Measurements from ENCODE around the gene FAM81B. TPM values are rescaled to one million over a fixed set of nuclear protein-coding genes. Genes with fewer than 3 reads are reported as not detected.

Gene FAM81B
- polyA plus RNA-seq, 2 of the 4 experiments (the other 2 are of a cell fraction) = 0.05 TPM; not detected in 1

GRCh38 chr5:95447961-95448360 is 56.8 kb downstream of the FAM81B start:
- WGBS (ENCODE audit: missing lambda C conversion rate) = 52% methylated on average over 1 of the region's 1 CpG
- DNase-seq (ENCODE audit: low read depth in 1 of 2, low spot score in 1 of 2) (no peak), FAIRE-seq (no peak), ATAC-seq (no peak)
- Histone ChIP-seq H3K4me3 (no peak overlapping the region), H3K9me3 (no peaks in the 10 kb centered on the region), H3K4me2 (no peak overlapping the region), H3K4me1 (peaks cover 3% of the 10 kb centered on the region; the same call in 1 of the 3 replicates), H3K27ac (no peak overlapping the region)
- ChIA-PET POLR2A (no interaction called here), CTCF (no interaction called here)
- TF ChIP-seq ZSCAN20 (CRISPR knock-in tag; IDR thresholded peaks at IDR 0.05) (no peak), HDAC2 (IDR thresholded peaks at IDR 0.05) (no peak), PHF8 (IDR thresholded peaks at IDR 0.05; ENCODE audit: borderline replicate concordance, low read depth) (no peak), RFX5 (IDR thresholded peaks at IDR 0.05) (no peak), ZFP36 (IDR thresholded peaks at IDR 0.05; ENCODE audit: borderline replicate concordance, partially characterized antibody) (no peak), HEYL (CRISPR knock-in tag; IDR thresholded peaks at IDR 0.05) (no peak), BHLHE40 (IDR thresholded peaks at IDR 0.05; ENCODE audit: low read depth, low read length) (no peak)

- ChIA-PET POLR2A (no interaction called here), CTCF (no interaction called here)
- DNase-seq (ENCODE audit: low read depth in 1 of 2, low spot score in 1 of 2) = no peak
- no peak for ATAC-seq
- TF ChIP-seq KDM5A (IDR thresholded peaks at IDR 0.05) (no peak), HOXB13 (CRISPR knock-in tag; IDR thresholded peaks at IDR 0.05; ENCODE audit: low read depth) (no peak), BHLHE40 (IDR thresholded peaks at IDR 0.05; ENCODE audit: low read depth, low read length) (no peak), CEBPB (IDR thresholded peaks at IDR 0.05) (no peak), MAFK (IDR thresholded peaks at IDR 0.05; ENCODE audit: partially characterized antibody) (no peak), TFCP2L1 (CRISPR knock-in tag; IDR thresholded peaks at IDR 0.05) (no peak), BCL3 (IDR thresholded peaks at IDR 0.05) (no peak)
- Histone ChIP-seq H3K4me3 (no peak overlapping the region), H3K4me2 (no peak overlapping the region), H3K4me1 (peaks cover 3% of the 10 kb centered on the region; the same call in 1 of the 3 replicates), H3K9me3 (no peaks in the 10 kb centered on the region), H3K27ac (no peak overlapping the region)
- no peak for FAIRE-seq
Observed at GRCh38 chr5:95448789-95449188, 57.6 kb downstream of the FAM81B start.

GRCh38 chr5:95449460-95449859 is 58.3 kb downstream of the FAM81B start:
- Histone ChIP-seq H3K9me3 (no peaks in the 10 kb centered on the region), H3K27ac (no peak overlapping the region), H3K4me2 (no peak overlapping the region), H3K4me1 (peaks cover 3% of the 10 kb centered on the region; the same call in 1 of the 3 replicates), H3K4me3 (no peak overlapping the region)
- WGBS (ENCODE audit: missing lambda C conversion rate) = 32% methylated on average over 2 of the region's 2 CpGs
- ATAC-seq = no peak
- no peak for TF ChIP-seq CBX2 (IDR thresholded peaks at IDR 0.05; ENCODE audit: borderline replicate concordance, low read depth)
- no peak for TF ChIP-seq HMGXB4 (CRISPR knock-in tag; IDR thresholded peaks at IDR 0.05; ENCODE audit: borderline replicate concordance)
- no peak for TF ChIP-seq JUN (IDR thresholded peaks at IDR 0.05)
- TF ChIP-seq MYC (IDR thresholded peaks at IDR 0.05; ENCODE audit: borderline replicate concordance, low read length) = no peak
- ChIA-PET CTCF (no interaction called here), POLR2A (no interaction called here)
- DNase-seq (ENCODE audit: low read depth in 1 of 2, low spot score in 1 of 2) = no peak
- no peak for FAIRE-seq

GRCh38 chr5:95454536-95454935 is 63.4 kb downstream of the FAM81B start:
- H3K4me1 ChIP-seq = no peaks in the 10 kb centered on the region
- no peaks in the 10 kb centered on the region for H3K9me3 ChIP-seq
- no peak overlapping the region for H3K27ac ChIP-seq
- 60% methylated on average over 2 of the region's 2 CpGs for WGBS (ENCODE audit: missing lambda C conversion rate)
- TF ChIP-seq HDAC2 (IDR thresholded peaks at IDR 0.05) = no peak
- no peak for TF ChIP-seq EP300 (IDR thresholded peaks at IDR 0.05)
- no peak for TF ChIP-seq PBX3 (IDR thresholded peaks at IDR 0.05)
- no peak for TF ChIP-seq TP53 (CRISPR knock-in tag; IDR thresholded peaks at IDR 0.05)
- DNase-seq (ENCODE audit: low read depth in 1 of 2, low spot score in 1 of 2) (no peak), FAIRE-seq (no peak), ATAC-seq (no peak)
- H3K4me3 ChIP-seq = no peak overlapping the region
- no peak overlapping the region for H3K4me2 ChIP-seq
- ChIA-PET CTCF (no interaction called here), POLR2A (no interaction called here)
